ENCODE data around the gene CATSPER3.

GRCh38 chr5:134965271-134965825 is 2.4 kb upstream of the CATSPER3 start:
- TF ChIP-seq, protein P1, sequence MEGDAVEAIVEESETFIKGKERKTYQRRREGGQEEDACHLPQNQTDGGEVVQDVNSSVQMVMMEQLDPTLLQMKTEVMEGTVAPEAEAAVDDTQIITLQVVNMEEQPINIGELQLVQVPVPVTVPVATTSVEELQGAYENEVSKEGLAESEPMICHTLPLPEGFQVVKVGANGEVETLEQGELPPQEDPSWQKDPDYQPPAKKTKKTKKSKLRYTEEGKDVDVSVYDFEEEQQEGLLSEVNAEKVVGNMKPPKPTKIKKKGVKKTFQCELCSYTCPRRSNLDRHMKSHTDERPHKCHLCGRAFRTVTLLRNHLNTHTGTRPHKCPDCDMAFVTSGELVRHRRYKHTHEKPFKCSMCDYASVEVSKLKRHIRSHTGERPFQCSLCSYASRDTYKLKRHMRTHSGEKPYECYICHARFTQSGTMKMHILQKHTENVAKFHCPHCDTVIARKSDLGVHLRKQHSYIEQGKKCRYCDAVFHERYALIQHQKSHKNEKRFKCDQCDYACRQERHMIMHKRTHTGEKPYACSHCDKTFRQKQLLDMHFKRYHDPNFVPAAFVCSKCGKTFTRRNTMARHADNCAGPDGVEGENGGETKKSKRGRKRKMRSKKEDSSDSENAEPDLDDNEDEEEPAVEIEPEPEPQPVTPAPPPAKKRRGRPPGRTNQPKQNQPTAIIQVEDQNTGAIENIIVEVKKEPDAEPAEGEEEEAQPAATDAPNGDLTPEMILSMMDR (IDR thresholded peaks at IDR 0.05), result no peak
- no peak for TF ChIP-seq POLR2A (IDR thresholded peaks at IDR 0.05)
